Transverse colon (tissue), 4 donors: ENCODE measurements around the gene CSF1R. TPM values are rescaled to one million over a fixed set of nuclear protein-coding genes. Genes with fewer than 3 reads are reported as not detected.

Experiments used
- DNase-seq: peaks from one replicate; pipeline ENCODE4 v3.0.0-alpha.2; 2019
- H3K27ac ChIP-seq, 4 donors: fragments of 200-600 bp; sonication (generic); 2 replicates each; pipeline ENCODE4 v1.5.1; 2016 to 2018; ENCODE audit warnings: inconsistent platforms in 4 of 4
- H3K27me3 ChIP-seq: fragments of 200-600 bp; sonication (generic); 2 replicates; pipeline ENCODE4 v1.5.1; 2017; ENCODE audit warnings: inconsistent platforms
- H3K36me3 ChIP-seq, 4 donors: fragments of 200-600 bp; sonication (generic); 2 replicates each; pipeline ENCODE4 v1.5.1; 2017 to 2019; ENCODE audit warnings: inconsistent platforms in 4 of 4
- H3K4me1 ChIP-seq, 4 donors: fragments of 200-600 bp; sonication (generic); 2 replicates each; pipeline ENCODE4 v1.5.1; 2017 to 2020; ENCODE audit warnings: inconsistent platforms in 4 of 4
- H3K4me3 ChIP-seq, 4 donors: fragments of 200-600 bp; sonication (generic); 1 replicate in 1 of 4; 2 replicates in 3 of 4; pipeline versions ENCODE4 v1.5.1 to v1.6.1; 2017 to 2019; ENCODE audit warnings: inconsistent platforms in 4 of 4
- H3K9me3 ChIP-seq, 2 donors: fragments of 200-600 bp; sonication (generic); 2 replicates each; pipeline ENCODE4 v1.5.1; 2017 to 2019; ENCODE audit warnings: inconsistent platforms in 2 of 2
- CTCF ChIP-seq, 5 experiments: fragments of 200-600 bp in 3 of 5; fragments of 450-650 bp in 2 of 5; sonication (generic) in 3 of 5; IDR thresholded peaks; 1 replicate in 2 of 5; 2 replicates in 3 of 5; pipeline ENCODE4 v1.5.1; 2016 to 2017; ENCODE audit warnings: antibody characterized with exemption in 5 of 5, inconsistent platforms in 3 of 5, mild to moderate bottlenecking in 2 of 5, moderate library complexity in 1 of 5
- EP300 ChIP-seq: sonication (generic); formaldehyde crosslinking; IDR thresholded peaks from one replicate; pipeline ENCODE4 v1.6.1; 2017; ENCODE audit warnings: antibody characterized with exemption, low read depth
- POLR2A ChIP-seq: fragments of 450-650 bp; IDR thresholded peaks from one replicate; pipeline ENCODE4 v1.6.1; 2016; ENCODE audit warnings: antibody characterized with exemption, mild to moderate bottlenecking, moderate library complexity
- POLR2AphosphoS5 ChIP-seq, 3 donors: sonication (generic); formaldehyde crosslinking; IDR thresholded peaks; one replicate each; pipeline ENCODE4 v1.6.1; 2016; ENCODE audit warnings: antibody characterized with exemption in 3 of 3
- WGBS, 2 donors: methylation state at CpG; one replicate each; pipeline ENCODE4 v1.1.5; 2018; ENCODE audit warnings: low coverage in 1 of 2; 5-methylcytosine and 5-hydroxymethylcytosine counted together
- in situ Hi-C, 4 donors: fragments of 200-750 bp; cut with MboI; loops; one replicate each; pipeline versions ENCODE4 v1.15.0 to v1.15.1; 2017; ENCODE audit warnings: low sequenced_read_pairs in 3 of 4, low pct_ligation_motif_present in 1 of 4, low pct_unique_long_range_greater_than_20kb in 1 of 4
- intact Hi-C: fragments of 100-400 bp; cut with DNase I; formaldehyde crosslinking; loops from one replicate; pipeline ENCODE4 v1.15.1; 2023; ENCODE audit warnings: low total_unique reads
- total RNA-seq, 4 donors: library from RNA; depleted of rRNA; stranded (reverse); fragments of >200 nt; gene quantifications; one replicate each; pipeline ENCODE4 v1.1.0, GENCODE V29; 2016

Gene CSF1R
- total RNA-seq, 4 donors from 2014 or later, result 0.60 to 38.9 (median 14.7) TPM

DNA sequence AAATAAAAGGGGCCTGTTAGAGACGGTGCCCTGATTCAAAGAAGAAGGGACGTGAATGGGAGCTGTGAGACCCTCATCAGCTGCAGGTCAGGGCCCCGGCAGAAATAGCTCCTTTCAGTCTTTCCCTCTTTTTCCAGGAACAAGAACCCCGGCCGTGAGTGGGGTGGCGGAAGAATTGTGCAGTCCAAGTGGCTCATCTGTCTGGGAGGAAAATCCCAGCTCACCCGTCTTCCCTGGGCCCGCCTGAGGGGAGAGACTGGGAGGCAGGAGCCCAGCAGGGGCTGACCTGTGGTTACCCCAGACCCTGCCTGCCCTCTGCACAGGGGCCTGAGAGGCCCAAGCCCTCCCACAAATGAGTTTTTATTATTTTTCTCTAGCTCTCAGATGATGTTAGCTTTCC, 24.8 kb upstream of the CSF1R start:
- Histone ChIP-seq H3K27ac (no peak overlapping the region), H3K4me1 (peaks cover 0 to 41% (median 10%) of the 10 kb centered on the region in 4 donors), H3K27me3 (no peaks in the 10 kb centered on the region), H3K9me3 (no peaks in the 10 kb centered on the region), H3K36me3 (no peaks in the 10 kb centered on the region), H3K4me3 (no peak overlapping the region)
- 76% methylated on average over 8 of the region's 8 CpGs; no CpG with 5 or more reads in 1 of the 2 donors for WGBS, 2 donors
- DNase-seq, result no peak
- intact Hi-C loops, result loop anchor here (5.0 kb wide), 1 partner anchor 1231 kb away; no protein-coding TSS in a partner anchor
- in situ Hi-C loops, result loop anchor here in 1 of 4 donors (25.0 kb wide), 1 partner anchor 274 kb away; no protein-coding TSS in a partner anchor
- TF ChIP-seq EP300 (no peak), POLR2AphosphoS5 (IDR thresholded peaks at IDR 0.05) (no peak), POLR2A (no peak), CTCF (IDR thresholded peaks at IDR 0.05) (no peak)

GRCh38 chr5:150109921-150110320, 23.6 kb upstream of the CSF1R start:
- H3K4me1 ChIP-seq, result peaks cover 0 to 46% (median 10%) of the 10 kb centered on the region in 4 donors
- WGBS, 2 donors, result 51 to 60% methylated on average over 3 to 4 of the region's 4 CpGs
- in situ Hi-C loops, result loop anchor here in 1 of 4 donors (25.0 kb wide), 1 partner anchor 273 kb away; no protein-coding TSS in a partner anchor
- H3K27me3 ChIP-seq, result no peaks in the 10 kb centered on the region
- H3K9me3 ChIP-seq, result no peaks in the 10 kb centered on the region
- no peak for DNase-seq
- TF ChIP-seq POLR2A (no peak), EP300 (no peak), POLR2AphosphoS5 (IDR thresholded peaks at IDR 0.05) (no peak), CTCF (IDR thresholded peaks at IDR 0.05) (no peak)
- intact Hi-C loops, result loop anchor here (5.0 kb wide), 1 partner anchor 1232 kb away; no protein-coding TSS in a partner anchor
- no peak overlapping the region for H3K4me3 ChIP-seq
- no peak overlapping the region for H3K27ac ChIP-seq
- no peaks in the 10 kb centered on the region for H3K36me3 ChIP-seq

DNA sequence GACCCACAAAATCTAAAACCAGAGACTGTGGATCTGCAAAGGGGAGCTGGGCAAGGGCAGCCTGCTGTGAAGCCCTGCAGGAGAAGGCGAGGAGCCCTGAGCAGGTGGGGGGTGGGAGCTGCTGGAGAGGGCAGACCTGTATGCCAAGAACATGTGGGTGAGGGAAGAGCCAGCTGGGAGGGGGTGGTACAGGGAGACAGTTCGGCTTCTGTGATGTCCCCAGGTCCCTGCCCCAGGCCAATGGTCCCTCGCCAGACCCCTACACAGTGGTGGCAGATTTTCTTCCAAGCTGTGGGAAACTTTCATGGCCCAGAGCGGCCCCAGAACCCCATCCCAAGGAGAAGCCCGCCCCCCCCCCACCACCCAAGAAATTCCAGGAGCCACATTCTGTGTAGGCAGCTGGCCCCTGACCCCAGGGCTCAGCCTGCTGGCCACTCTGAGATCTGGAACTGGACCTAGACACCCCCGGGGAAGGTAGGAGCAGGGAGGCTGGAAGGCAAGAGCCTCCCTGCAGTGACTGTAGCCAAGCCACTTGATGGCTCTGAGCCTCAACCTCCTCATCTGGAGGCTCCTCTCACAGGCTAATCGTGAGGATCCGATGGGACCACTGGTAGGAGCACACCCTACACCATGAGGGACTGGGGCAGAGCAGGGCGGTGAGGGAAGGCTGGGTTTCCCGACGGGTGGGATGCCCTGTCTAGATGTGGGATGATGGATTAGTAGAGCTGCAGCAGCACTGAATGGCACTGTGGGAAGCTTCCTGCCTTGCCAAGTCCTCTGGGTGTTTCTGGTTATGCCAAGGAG, 22.6 kb upstream of the CSF1R start:
- 90% methylated on average over 10 of the region's 11 CpGs; no CpG with 5 or more reads in 1 of the 2 donors for WGBS, 2 donors
- DNase-seq, result no peak
- Histone ChIP-seq H3K27ac (peak overlapping the region in 3 of 4 donors; percentile 5 to 59 (median 55)), H3K27me3 (no peaks in the 10 kb centered on the region), H3K36me3 (no peaks in the 10 kb centered on the region), H3K4me1 (peaks cover 0 to 46% (median 10%) of the 10 kb centered on the region in 4 donors), H3K4me3 (no peak overlapping the region), H3K9me3 (no peaks in the 10 kb centered on the region)
- in situ Hi-C loops, result loop anchor here in 1 of 4 donors (25.0 kb wide), 1 partner anchor 272 kb away; no protein-coding TSS in a partner anchor
- TF ChIP-seq EP300 (no peak), POLR2A (no peak), CTCF (IDR thresholded peaks at IDR 0.05) (no peak), POLR2AphosphoS5 (IDR thresholded peaks at IDR 0.05) (no peak)
- intact Hi-C loops, result no loop called here

DNA sequence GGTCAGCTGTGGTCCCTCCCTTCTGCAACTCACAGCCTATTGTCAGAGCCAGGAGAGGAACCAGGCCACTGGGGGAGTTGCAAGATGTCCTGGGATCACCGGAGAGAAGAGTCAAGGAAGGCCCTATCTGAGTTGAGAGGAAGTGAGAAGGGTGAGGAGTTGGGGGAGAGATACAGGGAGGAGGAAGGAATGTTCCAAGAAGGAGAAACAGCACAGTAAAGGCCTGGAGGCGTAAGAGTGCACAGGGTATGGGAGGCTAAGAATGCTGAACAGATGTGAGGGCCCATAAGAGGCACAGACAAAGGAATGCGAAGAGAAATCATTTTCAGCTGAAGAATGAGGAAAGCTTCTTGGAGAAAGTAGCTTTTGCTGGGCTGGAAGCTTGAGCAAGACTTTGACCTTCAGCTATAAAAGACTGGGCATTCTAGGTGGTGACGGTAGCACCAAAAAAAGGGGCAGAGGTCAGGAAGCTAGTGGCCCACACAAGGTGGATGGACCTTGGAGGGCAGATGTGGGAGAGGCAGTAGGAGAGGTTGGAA, 21.6 kb upstream of the CSF1R start:
- in situ Hi-C loops (loop anchor here in 1 of 4 donors (25.0 kb wide), 1 partner anchor 271 kb away; no protein-coding TSS in a partner anchor), intact Hi-C loops (no loop called here)
- Histone ChIP-seq H3K4me3 (no peak overlapping the region), H3K9me3 (no peaks in the 10 kb centered on the region), H3K27me3 (no peaks in the 10 kb centered on the region), H3K36me3 (no peaks in the 10 kb centered on the region), H3K4me1 (peaks cover 0 to 40% (median 10%) of the 10 kb centered on the region in 4 donors), H3K27ac (peak overlapping the region; percentile 13 to 59 (median 52))
- WGBS, 2 donors, result 63 to 70% methylated on average over 2 to 4 of the region's 4 CpGs
- no peak for DNase-seq
- TF ChIP-seq POLR2AphosphoS5 (IDR thresholded peaks at IDR 0.05), result peak in 1 of 3 donors; percentile 15
- no peak for TF ChIP-seq CTCF (IDR thresholded peaks at IDR 0.05)
